ENCODE measurements around the gene RASL10B.

DNA sequence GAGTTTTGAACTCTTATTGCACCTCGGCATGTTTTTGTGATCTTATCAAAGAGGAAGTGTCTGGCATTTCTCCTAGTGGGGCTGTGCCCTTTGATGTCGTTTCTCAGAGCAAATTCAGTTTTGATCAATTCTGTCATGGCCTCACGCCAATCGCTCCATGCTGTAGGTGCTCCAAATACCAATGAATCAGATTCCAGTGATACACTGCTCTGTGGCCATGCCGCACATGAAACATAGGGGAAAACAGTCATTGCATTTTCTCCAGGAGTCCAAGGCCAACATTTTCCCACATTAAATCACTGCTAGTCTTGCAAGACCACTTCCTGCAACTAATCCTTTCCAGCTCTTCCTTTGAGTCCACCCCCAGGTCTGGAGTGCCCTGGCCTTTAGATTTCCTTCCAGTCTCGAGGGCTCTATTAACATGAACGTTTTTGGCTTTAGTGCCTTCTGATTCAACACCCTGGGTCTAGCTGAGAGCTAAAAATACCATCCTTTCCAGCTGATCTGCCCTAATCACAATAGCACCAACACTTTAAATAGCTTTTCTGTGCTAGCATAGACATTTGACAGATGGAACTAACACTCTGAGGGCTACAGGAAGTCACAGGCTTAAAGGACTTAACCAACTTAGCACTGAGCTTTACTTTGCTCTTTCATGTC lies 18.2 kb upstream of the RASL10B start:
- TF ChIP-seq CTCF (IDR thresholded peaks at IDR 0.05 in 4 of 5, conservative IDR thresholded peaks at IDR 0.05 in 1 of 5), result no peak
- peak in 1 of 2 donors; percentile 53 for TF ChIP-seq POLR2A (IDR thresholded peaks at IDR 0.05)

All from gastrocnemius medialis (tissue), 4 donors.